C4-2B (cell line): Measurements from ENCODE around the gene NME9.

ENCODE experiments used
- H3K27ac ChIP-seq: fragments of 450-650 bp; 2 replicates; pipeline ENCODE4 v1.5.1; 2017
- CTCF ChIP-seq: fragments of 450-650 bp; conservative IDR thresholded peaks from 2 replicates; pipeline ENCODE4 v1.5.1; 2017; ENCODE audit warnings: mild to moderate bottlenecking
- ZFX ChIP-seq: fragments of 450-650 bp; IDR thresholded peaks from 2 replicates; pipeline ENCODE4 v1.6.1; 2017

The NME9 gene

GRCh38 chr3:138344754-138345153 is 15.1 kb upstream of the NME9 start:
- TF ChIP-seq ZFX, result no peak
- TF ChIP-seq CTCF, result no peak
- H3K27ac ChIP-seq, result no peak overlapping the region

GRCh38 chr3:138340511-138340910 is 10.9 kb upstream of the NME9 start:
- no peak for TF ChIP-seq CTCF
- TF ChIP-seq ZFX, result no peak
- H3K27ac ChIP-seq, result no peak overlapping the region

- H3K27ac ChIP-seq, result no peak overlapping the region
Observed at GRCh38 chr3:138338811-138339210, 9.2 kb upstream of the NME9 start.

GRCh38 chr3:138338244-138338643 is 8.6 kb upstream of the NME9 start:
- no peak overlapping the region for H3K27ac ChIP-seq
- no peak for TF ChIP-seq CTCF
- TF ChIP-seq ZFX, result no peak

More at GRCh38 chr3:138338811-138339210, 9.2 kb upstream of the NME9 start:
- TF ChIP-seq CTCF, result no peak
- no peak for TF ChIP-seq ZFX

GRCh38 chr3:138336454-138336999 is 6.9 kb upstream of the NME9 start:
- no peak overlapping the region for H3K27ac ChIP-seq
- TF ChIP-seq CTCF (no peak), ZFX (no peak)

GRCh38 chr3:138334608-138335007 is 5.0 kb upstream of the NME9 start:
- H3K27ac ChIP-seq, result no peak overlapping the region
- no peak for TF ChIP-seq ZFX
- no peak for TF ChIP-seq CTCF

GRCh38 chr3:138332472-138333073 is 2.9 kb upstream of the NME9 start:
- peak; percentile 86 for TF ChIP-seq CTCF
- TF ChIP-seq ZFX, result no peak
- no peak overlapping the region for H3K27ac ChIP-seq
